HG02973 (cell line): ENCODE measurements around the gene SLC30A9.

ENCODE experiments used
- ATAC-seq: cut with Tn5 transposase; IDR thresholded peaks from one replicate; pipeline ENCODE4 v1.9.1; 2021; ENCODE audit warnings: moderate library complexity; ENCODE audit not compliant: unreplicated experiment

The SLC30A9 gene

GRCh38 chr4:42133006-42133405 is 142.7 kb downstream of the SLC30A9 start:
- ATAC-seq = no peak

DNA sequence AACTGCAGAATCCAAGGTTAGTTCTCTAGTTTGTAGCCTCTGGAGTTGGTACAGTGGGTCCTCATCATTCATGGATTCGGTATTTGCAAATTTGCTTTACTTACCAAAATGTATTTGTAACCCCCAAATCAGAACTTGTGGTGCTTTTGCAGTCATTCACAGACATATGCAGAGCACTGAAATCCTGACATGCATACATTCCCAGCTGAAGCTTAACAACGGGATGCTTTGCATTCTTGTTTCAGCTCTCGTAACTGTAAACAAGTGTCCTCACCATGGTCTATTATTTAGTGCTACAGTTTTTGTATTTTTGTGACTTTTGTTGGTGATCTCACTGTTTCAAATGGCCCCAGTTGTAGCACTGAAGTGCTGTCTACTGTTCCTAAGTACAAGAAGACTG is 146.0 kb downstream of the SLC30A9 start:
- no peak for ATAC-seq
